Measurements from ENCODE around the gene GDF10. TPM values are rescaled to one million over a fixed set of nuclear protein-coding genes. Genes with fewer than 3 reads are reported as not detected.

Gene GDF10
- total and polyA plus RNA-seq, 2 of the 8 experiments (the other 6 are each of a cell fraction or from before 2014, with no cell fraction given), result 0.19 to 0.32 TPM

- TF ChIP-seq RFX5 (IDR thresholded peaks at IDR 0.05; ENCODE audit: borderline replicate concordance, low read depth, low read length), result no peak
- no peak for TF ChIP-seq CREB1 (IDR thresholded peaks at IDR 0.05)
- no peak for TF ChIP-seq TAF1 (IDR thresholded peaks at IDR 0.05; ENCODE audit: low read depth, low read length)
- TF ChIP-seq PHF8 (conservative IDR thresholded peaks at IDR 0.05; ENCODE audit: low read depth, low read length), result no peak
- no peak for TF ChIP-seq NRF1 (IDR thresholded peaks at IDR 0.05; ENCODE audit: low read depth, low read length)
- no peak for TF ChIP-seq HDAC2 (IDR thresholded peaks at IDR 0.05; ENCODE audit: borderline replicate concordance in 1 of 2, low read depth in 2 of 2, low read length in 2 of 2)
- TF ChIP-seq SIRT6 (IDR thresholded peaks at IDR 0.05; ENCODE audit: low read length), result no peak
Measured at GRCh38 chr10:47339759-47340607, 40.0 kb downstream of the GDF10 start (continued).
